ENCODE data around the gene SCN4B.

The SCN4B gene

DNA sequence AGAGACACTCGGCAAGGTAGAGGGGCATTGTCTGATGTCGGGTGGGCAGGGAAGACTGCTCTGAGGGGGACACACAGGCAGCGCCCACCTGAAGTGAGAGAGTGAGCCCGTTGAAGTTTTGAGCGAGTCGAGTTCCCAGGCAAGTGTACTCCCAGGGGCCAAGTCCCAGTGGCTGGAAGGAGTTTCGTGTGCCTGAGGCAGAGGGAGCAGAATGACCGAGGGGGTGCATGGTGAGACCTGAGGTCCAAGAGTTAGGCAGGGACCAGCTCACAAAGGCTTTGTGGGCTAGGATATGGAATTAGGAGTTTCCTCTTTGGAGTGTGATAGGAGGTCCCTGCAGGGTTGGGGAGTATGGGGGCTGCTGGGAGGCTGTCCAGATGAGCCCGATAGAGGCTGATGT, 17.6 kb upstream of the SCN4B start:
- DNase-seq (ENCODE audit: low read depth), result no peak
- H3K4me3 ChIP-seq (ENCODE audit: low read depth, low read length), result no peak overlapping the region
- TF ChIP-seq, protein P1, sequence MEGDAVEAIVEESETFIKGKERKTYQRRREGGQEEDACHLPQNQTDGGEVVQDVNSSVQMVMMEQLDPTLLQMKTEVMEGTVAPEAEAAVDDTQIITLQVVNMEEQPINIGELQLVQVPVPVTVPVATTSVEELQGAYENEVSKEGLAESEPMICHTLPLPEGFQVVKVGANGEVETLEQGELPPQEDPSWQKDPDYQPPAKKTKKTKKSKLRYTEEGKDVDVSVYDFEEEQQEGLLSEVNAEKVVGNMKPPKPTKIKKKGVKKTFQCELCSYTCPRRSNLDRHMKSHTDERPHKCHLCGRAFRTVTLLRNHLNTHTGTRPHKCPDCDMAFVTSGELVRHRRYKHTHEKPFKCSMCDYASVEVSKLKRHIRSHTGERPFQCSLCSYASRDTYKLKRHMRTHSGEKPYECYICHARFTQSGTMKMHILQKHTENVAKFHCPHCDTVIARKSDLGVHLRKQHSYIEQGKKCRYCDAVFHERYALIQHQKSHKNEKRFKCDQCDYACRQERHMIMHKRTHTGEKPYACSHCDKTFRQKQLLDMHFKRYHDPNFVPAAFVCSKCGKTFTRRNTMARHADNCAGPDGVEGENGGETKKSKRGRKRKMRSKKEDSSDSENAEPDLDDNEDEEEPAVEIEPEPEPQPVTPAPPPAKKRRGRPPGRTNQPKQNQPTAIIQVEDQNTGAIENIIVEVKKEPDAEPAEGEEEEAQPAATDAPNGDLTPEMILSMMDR (IDR thresholded peaks at IDR 0.05; ENCODE audit: low read depth, low read length), result no peak
- TF ChIP-seq POLR2A (IDR thresholded peaks at IDR 0.05; ENCODE audit: extremely low read depth, insufficient read length) (no peak), MYC (IDR thresholded peaks at IDR 0.05; ENCODE audit: low read depth, low read length) (no peak)
- TF ChIP-seq, protein P2, sequence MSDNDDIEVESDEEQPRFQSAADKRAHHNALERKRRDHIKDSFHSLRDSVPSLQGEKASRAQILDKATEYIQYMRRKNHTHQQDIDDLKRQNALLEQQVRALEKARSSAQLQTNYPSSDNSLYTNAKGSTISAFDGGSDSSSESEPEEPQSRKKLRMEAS (IDR thresholded peaks at IDR 0.05; ENCODE audit: low read depth, low read length), result no peak

DNA sequence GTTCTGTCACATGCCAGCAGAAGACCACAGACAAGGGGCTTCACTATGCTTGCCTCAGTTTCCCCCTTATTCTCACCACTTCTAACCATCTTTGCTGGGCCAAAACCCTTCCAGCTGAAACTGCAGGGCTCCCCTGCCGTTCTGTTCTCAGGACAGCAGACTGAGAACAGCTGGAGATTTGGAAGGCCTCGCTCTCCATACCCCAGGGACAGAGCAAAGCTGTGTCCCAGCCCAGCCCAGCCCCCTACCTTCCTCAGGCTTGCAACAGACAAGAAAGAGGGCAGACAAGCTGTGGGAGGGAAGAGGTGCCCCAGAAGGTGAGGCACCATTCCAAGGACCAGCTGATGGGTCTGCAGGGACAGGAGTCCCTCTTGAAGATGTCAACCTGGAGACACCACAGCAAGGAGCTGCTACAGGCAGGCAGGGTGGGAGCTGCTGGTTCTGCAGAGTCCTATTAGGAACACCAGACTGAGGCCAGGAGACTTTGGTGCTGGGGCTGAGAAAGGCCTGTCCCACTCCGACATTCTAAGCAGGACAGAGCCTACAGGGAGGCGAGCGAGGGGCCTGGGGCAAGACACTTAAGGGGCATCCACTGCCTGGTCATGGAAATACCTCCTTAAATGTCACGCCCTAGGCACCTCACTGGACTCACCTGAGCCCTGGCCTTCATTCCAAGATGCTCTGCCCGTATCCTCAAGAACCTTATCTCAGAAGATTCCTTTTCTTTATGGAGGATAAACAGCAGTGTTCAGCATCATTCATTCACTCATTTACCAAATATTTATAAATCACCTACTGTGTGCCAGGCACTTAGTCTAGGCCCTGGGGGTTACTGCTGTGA, 16.9 kb upstream of the SCN4B start:
- H3K4me3 ChIP-seq (ENCODE audit: low read depth, low read length), result no peak overlapping the region
- peak; percentile 31 for DNase-seq (ENCODE audit: low read depth)
- TF ChIP-seq MYC (IDR thresholded peaks at IDR 0.05; ENCODE audit: low read depth, low read length) (no peak), POLR2A (IDR thresholded peaks at IDR 0.05; ENCODE audit: extremely low read depth, insufficient read length) (no peak)
- TF ChIP-seq, protein P2 (IDR thresholded peaks at IDR 0.05; ENCODE audit: low read depth, low read length), result no peak
- TF ChIP-seq, protein P1 (IDR thresholded peaks at IDR 0.05; ENCODE audit: low read depth, low read length), result no peak

DNA sequence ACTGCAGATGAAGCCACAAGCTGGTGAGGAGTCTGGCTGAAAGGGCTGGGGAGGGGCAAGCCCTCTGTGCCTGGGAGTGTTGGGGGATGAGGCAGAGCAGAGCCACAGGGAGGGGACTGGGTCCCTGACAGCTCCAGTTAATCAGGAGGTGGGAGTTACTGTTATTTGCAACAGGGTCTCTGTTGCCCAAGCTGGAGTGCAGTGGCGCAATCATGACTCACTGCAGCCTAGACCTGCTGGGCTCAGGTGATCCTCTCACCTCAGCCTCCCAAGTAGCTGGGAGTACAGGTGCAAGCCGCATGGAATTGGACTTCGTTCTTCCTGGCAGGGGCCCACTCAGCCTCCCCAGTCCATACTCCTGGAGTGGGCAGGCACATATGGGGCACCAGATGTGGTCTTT, 16.1 kb upstream of the SCN4B start:
- H3K4me3 ChIP-seq (ENCODE audit: low read depth, low read length), result no peak overlapping the region
- TF ChIP-seq, protein P2 (IDR thresholded peaks at IDR 0.05; ENCODE audit: low read depth, low read length), result no peak
- TF ChIP-seq MYC (IDR thresholded peaks at IDR 0.05; ENCODE audit: low read depth, low read length) (no peak), POLR2A (IDR thresholded peaks at IDR 0.05; ENCODE audit: extremely low read depth, insufficient read length) (no peak)
- TF ChIP-seq, protein P1 (IDR thresholded peaks at IDR 0.05; ENCODE audit: low read depth, low read length), result no peak

DNA sequence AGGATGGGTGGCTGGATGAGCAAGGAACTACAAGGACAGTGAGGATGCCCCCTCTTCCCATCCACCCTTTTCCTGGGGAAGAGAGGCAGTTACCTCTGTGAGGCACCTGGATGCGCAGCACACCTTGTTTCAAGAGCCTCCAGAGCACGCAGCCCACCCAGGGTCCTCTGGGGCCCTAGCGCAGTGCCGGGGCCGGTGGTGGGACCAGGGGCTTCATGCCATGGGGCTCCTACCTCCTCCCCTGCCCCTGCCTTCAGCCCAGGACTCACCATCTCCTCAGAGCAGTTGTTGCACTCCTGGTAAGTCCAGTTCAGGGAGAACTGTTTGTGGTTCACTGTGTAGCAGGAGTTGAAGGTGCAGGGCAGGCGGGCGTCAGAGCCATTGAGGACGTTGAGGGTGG, 15.7 kb upstream of the SCN4B start:
- no peak overlapping the region for H3K4me3 ChIP-seq (ENCODE audit: low read depth, low read length)
- no peak for TF ChIP-seq MYC (IDR thresholded peaks at IDR 0.05; ENCODE audit: low read depth, low read length)
- TF ChIP-seq, protein P1 (IDR thresholded peaks at IDR 0.05; ENCODE audit: low read depth, low read length), result no peak
- no peak for TF ChIP-seq POLR2A (IDR thresholded peaks at IDR 0.05; ENCODE audit: extremely low read depth, insufficient read length)
- TF ChIP-seq, protein P2 (IDR thresholded peaks at IDR 0.05; ENCODE audit: low read depth, low read length), result no peak
- no peak for DNase-seq (ENCODE audit: low read depth)

More for the DNA sequence above, 16.1 kb upstream of the SCN4B start:
- peak; percentile 36 for DNase-seq (ENCODE audit: low read depth)

DNA sequence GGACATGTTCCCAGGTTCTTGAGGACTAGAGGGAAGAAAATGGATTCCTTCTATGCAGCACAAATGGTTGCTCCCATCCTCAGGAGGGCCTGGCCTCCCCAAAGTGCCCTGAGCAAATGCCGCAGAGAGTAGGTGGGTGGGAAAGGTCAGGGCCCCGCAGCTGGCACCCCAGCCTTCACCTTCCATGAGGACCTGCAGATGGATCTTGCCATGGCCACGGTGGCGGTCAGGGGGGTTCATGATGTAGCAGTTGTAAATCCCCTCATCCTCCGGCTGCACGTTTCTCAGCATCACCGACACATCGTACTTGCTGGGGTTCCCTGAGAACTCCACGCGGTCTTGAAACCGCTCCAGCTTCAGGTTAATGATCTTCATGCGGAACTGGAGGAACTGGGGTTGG, 15.3 kb upstream of the SCN4B start:
- DNase-seq (ENCODE audit: low read depth), result no peak
- no peak overlapping the region for H3K4me3 ChIP-seq (ENCODE audit: low read depth, low read length)
- TF ChIP-seq MYC (IDR thresholded peaks at IDR 0.05; ENCODE audit: low read depth, low read length) (no peak), POLR2A (IDR thresholded peaks at IDR 0.05; ENCODE audit: extremely low read depth, insufficient read length) (no peak)
- TF ChIP-seq, protein P1 (IDR thresholded peaks at IDR 0.05; ENCODE audit: low read depth, low read length), result no peak
- TF ChIP-seq, protein P2 (IDR thresholded peaks at IDR 0.05; ENCODE audit: low read depth, low read length), result no peak
